ENCODE measurements around the gene ATF7.

DNA sequence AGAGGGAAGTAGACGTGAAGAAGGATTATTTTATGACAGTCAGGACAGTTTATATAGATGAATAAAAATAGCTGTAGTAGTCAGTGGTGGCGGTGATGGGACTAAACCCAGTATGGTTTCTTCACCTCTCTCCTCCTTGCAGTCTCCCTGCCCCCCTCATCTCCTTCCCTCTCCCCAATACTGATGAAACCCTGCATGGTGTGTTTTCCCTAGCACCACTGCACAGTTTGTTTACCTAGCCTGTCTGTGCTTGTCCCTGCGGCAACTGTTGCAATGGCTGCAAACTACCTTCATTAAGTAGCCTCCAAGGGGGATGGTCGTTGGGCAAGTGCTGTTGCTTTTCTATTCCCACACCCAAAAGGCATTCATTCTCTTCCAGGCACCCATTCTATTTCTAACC is 159.5 kb downstream of the ATF7 start:
- TF ChIP-seq CTCF (conservative IDR thresholded peaks at IDR 0.05 in 1 of 2, IDR thresholded peaks at IDR 0.05 in 1 of 2; ENCODE audit: extremely low read depth in 1 of 2, insufficient read depth in 1 of 2, low read depth in 1 of 2, low read length in 2 of 2) (no peak), EZH2 (IDR thresholded peaks at IDR 0.05; ENCODE audit: borderline replicate concordance, low read length) (no peak)
